GM23248 (cell line): ENCODE data around the gene XRRA1. TPM values are rescaled to one million over a fixed set of nuclear protein-coding genes. Genes with fewer than 3 reads are reported as not detected.
A peak's percentile ranks its signal among the peaks of the same experiment; 100 is the strongest.
"Not testable (repeated sequence)": the region's sequence is repeated elsewhere in the genome, so short reads cannot be mapped to it uniquely, and the experiment has no call there.

Experiments
- DNase-seq: peaks from one replicate; pipeline ENCODE4 v3.0.0-alpha.2; 2015
- H2AFZ ChIP-seq: fragments of 200-600 bp; sonication (generic); 2 replicates; pipeline ENCODE4 v1.6.1; 2016; ENCODE audit warnings: antibody characterized with exemption
- H3F3A ChIP-seq: fragments of 200-600 bp; sonication (generic); 2 replicates; pipeline ENCODE4 v1.6.1; 2016; ENCODE audit warnings: mild to moderate bottlenecking, antibody characterized with exemption, mixed run types; ENCODE audit not compliant: insufficient read depth
- H3K27ac ChIP-seq: fragments of 200-600 bp; sonication (generic); 2 replicates; pipeline ENCODE4 v1.5.1; 2016; ENCODE audit warnings: mild to moderate bottlenecking
- H3K27me3 ChIP-seq: fragments of 200-600 bp; sonication (generic); replicated peaks from 2 replicates; pipeline ENCODE4 v1.6.1; 2016; ENCODE audit warnings: mild to moderate bottlenecking; ENCODE audit not compliant: insufficient read depth
- H3K36me3 ChIP-seq: fragments of 200-600 bp; sonication (generic); 2 replicates; pipeline ENCODE4 v1.6.1; 2016; ENCODE audit warnings: low read depth, mild to moderate bottlenecking
- H3K4me1 ChIP-seq: fragments of 200-600 bp; sonication (generic); 2 replicates; pipeline ENCODE4 v1.6.1; 2016; ENCODE audit warnings: mild to moderate bottlenecking; ENCODE audit not compliant: insufficient read depth
- H3K4me2 ChIP-seq: fragments of 200-600 bp; sonication (generic); one replicate; pipeline ENCODE4 v1.6.1; 2016; ENCODE audit warnings: mild to moderate bottlenecking; ENCODE audit not compliant: unreplicated experiment
- H3K4me3 ChIP-seq: fragments of 200-600 bp; sonication (generic); 2 replicates; pipeline ENCODE4 v1.5.1; 2016; ENCODE audit warnings: mild to moderate bottlenecking
- H3K79me2 ChIP-seq: fragments of 200-600 bp; sonication (generic); 2 replicates; pipeline ENCODE4 v1.6.1; 2016; ENCODE audit warnings: mild to moderate bottlenecking; ENCODE audit not compliant: insufficient read depth
- H3K9ac ChIP-seq: fragments of 200-600 bp; sonication (generic); 2 replicates; pipeline ENCODE4 v1.6.1; 2016; ENCODE audit warnings: mild to moderate bottlenecking
- H3K9me2 ChIP-seq: fragments of 200-600 bp; sonication (generic); 2 replicates; pipeline ENCODE4 v1.6.1; 2016; ENCODE audit warnings: mixed run types, mild to moderate bottlenecking, moderate library complexity; ENCODE audit not compliant: insufficient read depth
- H3K9me3 ChIP-seq: fragments of 200-600 bp; sonication (generic); one replicate; pipeline ENCODE4 v1.6.1; 2017; ENCODE audit warnings: low read depth
- H4K20me1 ChIP-seq: fragments of 200-600 bp; sonication (generic); 2 replicates; pipeline ENCODE4 v1.6.0; 2016; ENCODE audit not compliant: insufficient read depth
- EZH2 ChIP-seq: fragments of 200-600 bp; sonication (generic); IDR thresholded peaks from 2 replicates; pipeline ENCODE4 v1.6.1; 2018; ENCODE audit warnings: antibody characterized with exemption, mild to moderate bottlenecking; ENCODE audit not compliant: insufficient read depth, poor library complexity, severe bottlenecking
- EZH2phosphoT487 ChIP-seq: fragments of 200-600 bp; sonication (generic); IDR thresholded peaks from 2 replicates; pipeline ENCODE4 v1.6.1; 2018; ENCODE audit warnings: antibody characterized with exemption, moderate library complexity, mild to moderate bottlenecking, low read depth; ENCODE audit not compliant: insufficient read depth
- WGBS, 2 experiments: methylation state at CpG; one replicate each; pipeline ENCODE4 v1.1.6; 2015 to 2017; ENCODE audit warnings: low lambda C conversion rate in 2 of 2, low coverage in 1 of 2; ENCODE audit errors: missing lambda C conversion rate in 2 of 2; 5-methylcytosine and 5-hydroxymethylcytosine counted together
- in situ Hi-C: fragments of 300-500 bp; cut with MboI; formaldehyde crosslinking; loops from 2 replicates; pipeline ENCODE4 v1.15.0; 2020
- polyA plus RNA-seq: library from polyadenylated mRNA; unstranded; fragments of >200 nt; fragmentation: Nextera tagmentation; extraction: Ambion mirVana; gene quantifications from 2 replicates; pipeline ENCODE4 v1.2.1, GENCODE V29; 2016
- total RNA-seq: library from RNA; depleted of rRNA; stranded (reverse); fragments of >200 nt; shearing (Covaris generic); gene quantifications from 2 replicates; pipeline ENCODE4 v1.2.3, GENCODE V29; 2014

Gene XRRA1
- total and polyA plus RNA-seq, 2 experiments from 2014 or later = 3.2 to 7.0 TPM

DNA sequence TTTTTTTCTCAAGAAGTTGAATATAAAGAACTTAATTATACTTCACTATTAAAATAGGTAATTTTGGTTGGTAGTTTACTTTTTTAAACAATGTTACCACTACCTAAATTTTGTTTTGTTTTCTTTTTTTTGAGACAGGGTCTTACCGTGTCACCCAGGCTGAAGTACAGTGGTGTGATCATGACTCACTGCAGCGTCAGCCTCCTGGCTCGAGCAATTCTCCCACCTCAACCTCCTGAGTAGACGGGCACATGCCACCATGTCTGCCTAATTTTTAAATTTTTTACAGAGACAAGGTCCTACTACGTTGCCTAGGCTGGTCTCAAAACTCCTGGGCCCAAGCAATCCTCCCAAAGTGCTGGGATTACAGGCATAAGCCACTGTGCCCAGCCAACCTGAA lies 17.8 kb upstream of the XRRA1 start:
- no peak overlapping the region for H3K4me2 ChIP-seq
- TF ChIP-seq EZH2 (no peak), EZH2phosphoT487 (no peak)
- no peaks in the 10 kb centered on the region for H3K27me3 ChIP-seq
- peak; percentile 7 for DNase-seq
- no peak overlapping the region for H3K4me3 ChIP-seq
- no peaks in the 10 kb centered on the region for H3K9me2 ChIP-seq
- 76 to 82% methylated on average over 5 of the region's 5 CpGs for WGBS, 2 experiments
- no peak overlapping the region for H3K9ac ChIP-seq
- peaks cover 8% of the 10 kb centered on the region; the same call in 1 of the 2 replicates for H4K20me1 ChIP-seq
- no peaks in the 10 kb centered on the region for H3K4me1 ChIP-seq
- peaks cover 97% of the 10 kb centered on the region for H3K79me2 ChIP-seq
- in situ Hi-C loops = no loop called here
- no peak overlapping the region for H3K27ac ChIP-seq
- H3F3A ChIP-seq = no peaks in the 10 kb centered on the region
- H3K36me3 ChIP-seq = peaks cover 32% of the 10 kb centered on the region
- no peaks in the 10 kb centered on the region for H3K9me3 ChIP-seq
- no peak overlapping the region for H2AFZ ChIP-seq

DNA sequence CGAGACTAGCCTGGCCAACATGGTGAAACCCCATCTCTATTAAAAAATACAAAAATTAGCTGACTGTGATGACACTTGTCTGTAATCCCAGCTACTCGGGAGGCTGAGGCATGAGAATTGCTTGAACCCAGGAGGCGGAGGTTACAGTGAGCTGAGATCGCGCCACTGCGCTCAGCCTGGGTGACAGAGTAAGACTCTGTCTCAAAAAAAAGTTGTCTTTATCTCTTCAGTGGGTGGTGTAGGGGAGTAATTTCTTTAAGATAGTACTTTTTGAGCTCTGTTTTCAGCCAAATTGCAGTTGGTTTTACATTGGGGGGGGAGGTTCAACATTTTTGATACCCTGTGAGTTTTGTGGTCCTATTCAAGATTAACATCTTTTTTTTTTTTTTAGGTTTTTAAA lies 11.2 kb upstream of the XRRA1 start:
- H2AFZ ChIP-seq, H3K4me3 ChIP-seq, H3F3A ChIP-seq, H3K4me2 ChIP-seq, DNase-seq, H3K9me2 ChIP-seq, H3K36me3 ChIP-seq, H3K27me3 ChIP-seq, in situ Hi-C loops, H3K9ac ChIP-seq, H3K27ac ChIP-seq, H3K9me3 ChIP-seq: not testable (repeated sequence)
- WGBS, 2 experiments = 98 to 99% methylated on average over 6 of the region's 6 CpGs
- peaks cover 100% of the 10 kb centered on the region for H3K79me2 ChIP-seq
- peaks cover 13% of the 10 kb centered on the region; the same call in 1 of the 2 replicates for H3K4me1 ChIP-seq
- peaks cover 20% of the 10 kb centered on the region for H4K20me1 ChIP-seq

DNA sequence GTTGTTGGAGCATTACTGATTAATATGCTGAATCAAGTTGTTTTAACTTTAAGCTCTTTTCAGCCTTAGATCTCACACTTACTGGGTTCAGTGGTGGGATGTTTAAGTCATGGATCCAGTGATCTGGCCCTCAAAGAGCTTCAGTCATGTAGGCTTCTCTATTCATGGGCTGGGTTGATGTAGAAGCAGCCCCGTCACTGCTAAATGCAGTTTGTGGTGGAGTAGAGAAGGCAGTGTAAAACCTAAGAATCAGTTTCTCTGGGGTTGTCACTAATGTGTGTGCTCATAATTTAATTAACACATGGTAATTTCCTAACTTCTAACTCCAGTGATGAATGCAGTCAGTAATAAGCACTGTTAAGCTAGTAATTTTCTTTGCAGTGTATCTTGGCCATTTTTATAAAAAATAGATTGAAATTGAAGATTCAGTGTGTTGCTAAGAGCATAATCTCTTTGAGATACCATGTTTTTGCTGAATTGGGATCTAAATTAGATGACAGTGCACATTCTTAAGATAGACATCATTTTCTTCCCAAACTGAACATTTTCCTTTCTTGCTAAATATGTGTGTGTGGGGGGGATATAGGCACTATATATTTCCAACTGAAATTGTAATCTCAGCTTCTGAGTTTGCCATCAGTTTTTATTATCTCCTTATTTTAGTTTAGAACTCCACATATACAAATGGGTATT lies 9.2 kb upstream of the XRRA1 start:
- H3K36me3 ChIP-seq = no peaks in the 10 kb centered on the region; the same call in 1 of the 2 replicates
- 100% methylated on average over 1 of the region's 1 CpG for whole genome bisulfite sequencing, 2 experiments
- H3F3A ChIP-seq = no peaks in the 10 kb centered on the region
- peaks cover 13% of the 10 kb centered on the region; the same call in 1 of the 2 replicates for H4K20me1 ChIP-seq
- no peaks in the 10 kb centered on the region for H3K9me2 ChIP-seq
- H3K9ac ChIP-seq = no peak overlapping the region
- no peak overlapping the region for H3K27ac ChIP-seq
- H3K79me2 ChIP-seq = peaks cover 100% of the 10 kb centered on the region
- in situ Hi-C loops = no loop called here
- no peak for DNase-seq
- no peak overlapping the region for H3K4me3 ChIP-seq
- no peak overlapping the region for H2AFZ ChIP-seq
- H3K4me2 ChIP-seq = peak overlapping the region; percentile 11
- H3K27me3 ChIP-seq = no peaks in the 10 kb centered on the region
- peaks cover 13% of the 10 kb centered on the region; the same call in 1 of the 2 replicates for H3K4me1 ChIP-seq
- TF ChIP-seq EZH2 (no peak), EZH2phosphoT487 (no peak)
- H3K9me3 ChIP-seq = no peaks in the 10 kb centered on the region

DNA sequence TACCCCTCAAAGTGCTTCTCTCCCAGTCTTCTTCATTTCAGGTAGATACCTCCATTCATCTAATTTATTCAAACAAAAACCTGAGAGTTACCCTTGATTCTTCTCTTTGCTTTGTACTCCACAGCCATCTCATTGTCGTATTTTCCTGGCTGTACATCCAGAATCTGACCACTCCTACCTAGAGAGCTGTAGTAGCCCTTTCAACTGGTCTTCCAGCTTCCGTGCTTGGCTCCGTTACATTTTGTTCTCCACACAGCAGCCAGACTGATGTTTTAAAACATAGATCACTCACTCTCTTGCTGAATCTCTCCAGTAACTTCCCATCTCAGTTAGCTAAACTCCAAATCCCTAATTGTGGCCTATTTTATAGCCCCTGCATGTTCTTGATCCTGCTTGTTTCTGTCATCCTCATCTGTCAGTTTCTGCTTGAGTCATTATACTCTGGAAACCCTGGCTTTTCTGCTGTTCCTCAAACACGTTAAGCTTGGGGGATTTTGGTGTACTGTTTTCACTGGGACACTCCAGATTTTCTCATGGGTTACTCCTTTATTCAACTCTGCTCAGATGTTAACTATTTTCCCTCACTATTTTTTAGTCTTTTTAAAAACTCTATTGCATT lies 7.6 kb upstream of the XRRA1 start:
- Histone ChIP-seq H3K9ac (no peak overlapping the region), H3K27me3 (no peaks in the 10 kb centered on the region), H3K4me3 (no peak overlapping the region), H3K27ac (no peak overlapping the region), H3F3A (no peaks in the 10 kb centered on the region), H4K20me1 (peaks cover 13% of the 10 kb centered on the region; the same call in 1 of the 2 replicates), H3K9me3 (no peaks in the 10 kb centered on the region), H3K9me2 (no peaks in the 10 kb centered on the region), H3K79me2 (peaks cover 100% of the 10 kb centered on the region), H3K4me1 (peaks cover 13% of the 10 kb centered on the region; the same call in 1 of the 2 replicates), H3K4me2 (no peak overlapping the region), H2AFZ (no peak overlapping the region), H3K36me3 (no peaks in the 10 kb centered on the region; the same call in 1 of the 2 replicates)
- in situ Hi-C loops = no loop called here
- 55% methylated on average over 4 of the region's 4 CpGs for WGBS, 2 experiments
- DNase-seq = no peak
- TF ChIP-seq EZH2 (no peak), EZH2phosphoT487 (no peak)
